Naive thymus-derived CD8-positive, alpha-beta T cell (primary cell): ENCODE measurements around the gene GGACT. TPM values are rescaled to one million over a fixed set of nuclear protein-coding genes. Genes with fewer than 3 reads are reported as not detected.
A peak's percentile ranks its signal among the peaks of the same experiment; 100 is the strongest.
"Not testable (repeated sequence)": the region's sequence is repeated elsewhere in the genome, so short reads cannot be mapped to it uniquely, and the experiment has no call there.

ENCODE experiments used
- ATAC-seq, 2 donors: fragments of 150-1000 bp; cut with Tn5 transposase in 1 of 2; sonication (Bioruptor Pico), chemical (Tn5 transposase) in 1 of 2; 1 replicate in 1 of 2; 2 replicates in 1 of 2; pipeline ENCODE4 v1.10.0; 2021; ENCODE audit warnings: mild to moderate bottlenecking in 2 of 2, moderate library complexity in 2 of 2
- POLR2A ChIA-PET: fragments of 350-600 bp; sonication (Branson Sonifier 250); formaldehyde crosslinking; loops from one replicate; lab custom pipeline; 2021; ENCODE audit warnings: antibody characterized with exemption; lab: Charles Lee
- DNase-seq, 10 donors: peaks; one replicate each; pipeline versions ENCODE4 v3.0.0 to v3.0.0-alpha.2; 2020 to 2022
- H3K27ac Mint-ChIP-seq, 10 donors: one replicate each; pipeline ENCODE4 v1.8.0; 2020 to 2022; ENCODE audit warnings: mild to moderate bottlenecking in 10 of 10, mixed read lengths in 10 of 10, moderate library complexity in 4 of 10, inconsistent platforms in 1 of 10
- H3K27me3 Mint-ChIP-seq, 5 donors: one replicate each; pipeline ENCODE4 v1.8.0; 2021 to 2022; ENCODE audit warnings: mixed read lengths in 5 of 5
- H3K36me3 Mint-ChIP-seq, 3 donors: one replicate each; pipeline ENCODE4 v1.8.0; 2020 to 2022; ENCODE audit warnings: mixed read lengths in 3 of 3, mild to moderate bottlenecking in 2 of 3, inconsistent platforms in 1 of 3
- H3K4me1 Mint-ChIP-seq, 4 donors: one replicate each; pipeline ENCODE4 v1.8.0; 2021 to 2022; ENCODE audit warnings: mixed read lengths in 4 of 4
- H3K4me3 Mint-ChIP-seq, 10 donors: one replicate each; pipeline ENCODE4 v1.8.0; 2020 to 2022; ENCODE audit warnings: mild to moderate bottlenecking in 10 of 10, mixed read lengths in 10 of 10, moderate library complexity in 6 of 10, inconsistent platforms in 1 of 10
- H3K9me3 Mint-ChIP-seq, 9 donors: one replicate each; pipeline ENCODE4 v1.8.0; 2020 to 2022; ENCODE audit warnings: mixed read lengths in 9 of 9, mild to moderate bottlenecking in 3 of 9, inconsistent platforms in 1 of 9, moderate library complexity in 1 of 9
- polyA plus RNA-seq, 3 donors: library from polyadenylated mRNA; unstranded; fragments of 300-500 nt; fragmentation: Illumina TruSeq; gene quantifications; one replicate each; pipeline ENCODE4 v1.2.3, GENCODE V29; 2021
- total RNA-seq, 8 experiments: library from RNA in 2 of 8; stranded (reverse) in 2 of 8; gene quantifications; one replicate each; pipeline ENCODE4 v1.2.3 and lab custom pipeline; 2021 to 2026

GGACT gene
- total and polyA plus RNA-seq, 5 experiments from 2014 or later, result 3.5 to 10.4 (median 5.3) TPM

DNA sequence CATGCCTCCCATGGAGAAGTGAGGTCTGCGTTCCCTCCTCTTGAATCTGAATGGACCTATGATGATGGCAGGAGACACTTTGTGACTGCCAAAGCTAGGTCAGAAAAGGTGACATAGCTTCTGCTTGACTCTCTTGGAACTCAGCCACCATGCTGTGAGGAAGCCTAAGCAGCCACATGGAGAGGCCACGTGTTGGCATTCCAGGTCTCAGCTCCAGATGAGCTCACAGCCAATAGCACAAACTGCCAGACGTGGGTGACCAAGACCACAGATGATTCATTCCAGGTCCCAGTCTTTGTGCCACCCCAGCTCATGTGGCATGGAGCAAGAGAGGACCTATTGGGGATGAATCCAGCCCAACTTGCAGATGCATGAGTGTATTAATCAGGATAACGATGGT is 8.7 kb upstream of the GGACT start:
- POLR2A ChIA-PET, result no interaction called here
- no peaks in the 10 kb centered on the region for H3K27me3 Mint-ChIP-seq
- no peaks in the 10 kb centered on the region for H3K36me3 Mint-ChIP-seq
- H3K4me3 Mint-ChIP-seq, result no peak overlapping the region
- no peak for ATAC-seq
- no peaks in the 10 kb centered on the region for H3K9me3 Mint-ChIP-seq
- DNase-seq, result no peak
- H3K4me1 Mint-ChIP-seq, result peaks cover 0 to 2% (median 0%) of the 10 kb centered on the region in 4 donors
- H3K27ac Mint-ChIP-seq, result no peak overlapping the region

- H3K27ac Mint-ChIP-seq, result no peak overlapping the region
- no peak for DNase-seq
- POLR2A ChIA-PET, result no interaction called here
- no peaks in the 10 kb centered on the region for H3K9me3 Mint-ChIP-seq
- no peaks in the 10 kb centered on the region for H3K36me3 Mint-ChIP-seq
- no peak for ATAC-seq
- peaks cover 0 to 2% (median 0%) of the 10 kb centered on the region in 4 donors for H3K4me1 Mint-ChIP-seq
- no peaks in the 10 kb centered on the region for H3K27me3 Mint-ChIP-seq
- no peak overlapping the region for H3K4me3 Mint-ChIP-seq
These were observed 7.9 kb upstream of the GGACT start for GRCh38 chr13:100596516-100596915.

DNA sequence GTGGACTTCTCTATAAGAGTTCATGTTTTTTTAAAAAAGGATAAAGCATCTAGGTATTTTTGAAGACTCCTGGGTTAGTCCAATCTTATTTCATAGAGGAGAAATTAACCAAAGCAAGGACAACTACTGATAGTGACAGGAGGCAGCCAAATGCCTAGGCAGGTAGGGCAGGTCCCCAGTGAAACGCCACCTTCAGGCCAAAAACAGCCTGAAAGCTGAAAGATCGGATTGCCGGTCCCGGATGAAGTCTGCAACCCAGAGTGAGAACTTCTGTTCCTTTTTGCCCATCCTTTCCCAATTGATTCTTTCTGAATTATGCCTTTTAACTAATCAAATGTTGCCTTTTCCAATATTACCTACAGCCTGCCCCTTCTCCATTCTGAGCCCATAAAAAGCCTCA is 6.1 kb upstream of the GGACT start:
- no peak overlapping the region for H3K27ac Mint-ChIP-seq
- no peaks in the 10 kb centered on the region for H3K4me1 Mint-ChIP-seq
- H3K36me3 Mint-ChIP-seq, result no peaks in the 10 kb centered on the region
- H3K9me3 Mint-ChIP-seq, result no peaks in the 10 kb centered on the region
- DNase-seq, result no peak
- no peak for ATAC-seq
- no peak overlapping the region for H3K4me3 Mint-ChIP-seq
- POLR2A ChIA-PET, result no interaction called here
- H3K27me3 Mint-ChIP-seq, result no peaks in the 10 kb centered on the region

DNA sequence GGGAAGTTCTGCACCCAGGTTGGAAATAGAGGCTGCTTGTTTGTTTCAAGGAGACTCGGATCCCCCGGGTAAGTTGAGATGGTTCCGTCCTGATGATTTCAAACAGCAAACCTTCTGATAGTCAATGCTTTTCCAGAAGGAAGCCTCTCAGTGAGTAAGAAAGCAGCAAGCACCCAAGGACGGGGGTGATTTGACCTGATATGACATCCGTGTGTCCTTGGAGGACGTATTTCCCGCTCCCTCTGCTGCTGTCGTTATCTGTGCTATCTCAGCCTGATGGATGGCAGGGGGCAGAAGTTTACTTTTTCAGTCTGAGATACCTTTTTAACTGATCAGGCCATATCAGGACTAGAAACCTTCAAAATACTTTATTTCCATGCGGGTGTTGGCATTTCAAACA is 5.7 kb upstream of the GGACT start:
- Mint-ChIP-seq H3K27me3 (no peaks in the 10 kb centered on the region), H3K4me1 (peaks cover 0 to 3% (median 3%) of the 10 kb centered on the region in 4 donors), H3K9me3 (no peaks in the 10 kb centered on the region), H3K27ac (no peak overlapping the region), H3K4me3 (no peak overlapping the region), H3K36me3 (no peaks in the 10 kb centered on the region)
- ATAC-seq (no peak), DNase-seq (no peak)
- POLR2A ChIA-PET, result no interaction called here

DNA sequence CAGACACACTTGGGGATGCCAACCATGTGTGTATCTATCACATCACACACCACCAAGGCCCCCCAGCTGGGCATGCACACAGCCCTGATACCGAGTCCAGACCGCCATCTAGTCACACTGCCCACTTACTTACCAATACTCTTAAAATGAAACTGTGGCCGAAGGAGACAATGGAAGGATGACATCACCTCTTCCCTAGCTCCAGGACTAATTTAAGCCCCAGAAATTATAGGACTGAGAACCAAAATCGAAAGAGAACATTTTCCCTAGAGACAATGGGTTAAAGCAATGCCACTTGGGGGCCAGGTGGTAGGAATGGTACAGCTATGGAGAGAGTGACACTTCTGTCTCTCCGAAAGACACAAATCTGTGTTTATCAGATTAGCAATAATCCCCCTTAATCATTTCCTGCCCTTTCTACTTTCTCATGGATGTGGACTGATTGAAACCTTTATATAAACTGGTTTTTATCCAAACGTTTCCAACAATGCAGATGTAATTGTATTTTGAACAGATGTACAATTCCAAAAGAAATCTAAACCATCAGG is 663 bp upstream of the GGACT start:
- DNase-seq, result no peak
- Mint-ChIP-seq H3K9me3 (no peaks in the 10 kb centered on the region), H3K36me3 (no peaks in the 10 kb centered on the region), H3K4me3 (peak overlapping the region; percentile 74 to 90 (median 84)), H3K27ac (peak overlapping the region; percentile 82 to 93 (median 90)), H3K4me1 (peaks cover 22 to 44% (median 42%) of the 10 kb centered on the region in 4 donors), H3K27me3 (no peaks in the 10 kb centered on the region)
- POLR2A ChIA-PET, result interaction anchor here (0.9 to 3.3 kb wide), 6 partner anchors 9 to 933 kb away, joined by 3 to 20 read pairs (median 4); partner anchors contain the start of gene TMTC4
- no peak for ATAC-seq

DNA sequence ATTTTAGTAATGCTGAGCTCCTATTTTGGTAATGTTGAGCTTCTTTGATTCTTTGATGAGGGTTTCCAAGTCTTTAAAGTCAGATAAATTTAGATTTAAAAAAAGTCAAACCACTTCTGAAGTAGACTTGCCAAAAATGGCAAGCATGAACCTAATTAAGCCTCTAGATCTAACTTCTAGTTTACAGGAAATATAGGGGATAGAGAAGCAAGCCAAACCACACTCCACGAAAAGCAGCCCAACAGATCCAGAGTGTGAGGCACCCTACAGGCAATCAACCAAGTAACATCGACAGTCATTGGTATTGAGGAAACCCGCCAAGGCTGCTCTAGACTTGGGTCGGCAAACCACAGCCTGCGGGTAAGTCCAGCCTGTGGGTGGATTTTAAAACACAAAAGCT is 3.7 kb downstream of the GGACT start:
- Mint-ChIP-seq H3K27ac (peak overlapping the region; percentile 20 to 89 (median 79)), H3K4me1 (peaks cover 36 to 75% (median 70%) of the 10 kb centered on the region in 4 donors), H3K9me3 (no peaks in the 10 kb centered on the region), H3K4me3 (peak overlapping the region; percentile 12 to 82 (median 44)), H3K36me3 (no peaks in the 10 kb centered on the region), H3K27me3 (no peaks in the 10 kb centered on the region)
- peak; percentile 14 to 29 for ATAC-seq
- POLR2A ChIA-PET, result interaction anchor here (0.6 to 1.1 kb wide), 2 partner anchors 11 to 90 kb away, joined by 3 to 5 read pairs; partner anchors contain the start of gene TMTC4
- peak in 7 of 10 donors; percentile 8 to 67 (median 25) for DNase-seq

GRCh38 chr13:100581504-100581903 is 7.1 kb downstream of the GGACT start:
- Mint-ChIP-seq H3K4me3 (peak overlapping the region in 2 of 10 donors; percentile 43 to 45), H3K27me3 (no peaks in the 10 kb centered on the region), H3K9me3 (no peaks in the 10 kb centered on the region), H3K36me3 (peaks cover 0 to 14% (median 3%) of the 10 kb centered on the region in 3 donors), H3K27ac (peak overlapping the region in 3 of 10 donors; percentile 32 to 57 (median 49)), H3K4me1 (peaks cover 25 to 57% (median 46%) of the 10 kb centered on the region in 4 donors)
- POLR2A ChIA-PET, result no interaction called here
- ATAC-seq (peak in 1 of 2 donors; percentile 46), DNase-seq (no peak)

GRCh38 chr13:100581030-100581429 is 7.6 kb downstream of the GGACT start:
- Mint-ChIP-seq H3K27me3 (no peaks in the 10 kb centered on the region), H3K36me3 (peaks cover 0 to 14% (median 3%) of the 10 kb centered on the region in 3 donors), H3K4me3 (peak overlapping the region in 1 of 10 donors; percentile 57)

DNA sequence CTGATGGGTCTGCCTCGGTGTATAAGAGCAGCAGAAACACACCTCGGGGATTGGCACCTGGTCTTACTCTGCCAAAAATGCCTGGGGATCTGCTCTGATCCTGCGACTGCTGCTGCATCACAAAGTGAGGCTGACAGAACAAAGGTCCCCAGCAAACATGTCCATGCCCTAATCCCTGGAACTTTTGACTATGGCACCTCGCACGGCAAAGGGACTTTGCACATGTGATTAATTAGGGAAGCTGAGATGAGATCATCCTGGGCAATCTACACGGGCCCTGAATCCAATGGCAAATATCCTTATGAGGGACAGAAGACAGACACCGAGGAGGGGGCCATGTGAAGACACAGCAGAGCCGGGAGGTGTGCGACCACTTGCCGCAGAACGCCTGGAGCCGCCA is 8.5 kb downstream of the GGACT start:
- POLR2A ChIA-PET, result no interaction called here
- H3K27me3 Mint-ChIP-seq, result no peaks in the 10 kb centered on the region
- H3K9me3 Mint-ChIP-seq, result no peaks in the 10 kb centered on the region
- peaks cover 0 to 14% (median 3%) of the 10 kb centered on the region in 3 donors for H3K36me3 Mint-ChIP-seq
- no peak overlapping the region for H3K4me3 Mint-ChIP-seq
- no peak for ATAC-seq
- peaks cover 22 to 51% (median 35%) of the 10 kb centered on the region in 4 donors for H3K4me1 Mint-ChIP-seq
- DNase-seq, result no peak
- no peak overlapping the region for H3K27ac Mint-ChIP-seq

More at GRCh38 chr13:100581030-100581429, 7.6 kb downstream of the GGACT start:
- POLR2A ChIA-PET, result no interaction called here
- Mint-ChIP-seq H3K4me1 (peaks cover 23 to 55% (median 43%) of the 10 kb centered on the region in 4 donors), H3K27ac (peak overlapping the region in 2 of 10 donors; percentile 13 to 30), H3K9me3 (no peaks in the 10 kb centered on the region)
- ATAC-seq (no peak), DNase-seq (no peak)

DNA sequence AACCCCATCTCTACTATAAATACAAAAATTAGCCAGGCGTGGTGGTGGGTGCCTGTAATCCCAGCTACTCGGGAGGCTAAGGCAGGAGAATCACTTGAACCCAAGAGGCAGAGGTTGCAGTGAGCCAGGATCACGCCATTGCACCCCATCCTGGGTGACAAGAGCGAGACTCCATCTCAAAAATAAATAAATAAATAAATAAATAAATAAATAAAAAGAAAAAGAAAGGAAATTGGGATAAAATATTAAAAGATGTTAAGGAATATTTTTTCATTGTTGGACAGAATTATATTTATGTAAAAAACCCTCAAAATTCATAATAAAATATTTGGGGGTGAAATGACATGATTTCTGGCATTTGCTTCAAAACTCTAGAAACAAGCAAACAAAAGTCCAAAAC is 11.3 kb downstream of the GGACT start:
- Mint-ChIP-seq H3K4me1 (peaks cover 17 to 39% (median 29%) of the 10 kb centered on the region in 4 donors), H3K36me3 (peaks cover 0 to 14% (median 3%) of the 10 kb centered on the region in 3 donors)
- POLR2A ChIA-PET, result not testable (repeated sequence)

GRCh38 chr13:100573121-100573520 is 15.5 kb downstream of the GGACT start:
- peaks cover 8 to 21% (median 14%) of the 10 kb centered on the region in 4 donors for H3K4me1 Mint-ChIP-seq
- H3K9me3 Mint-ChIP-seq, result no peaks in the 10 kb centered on the region
- no peaks in the 10 kb centered on the region for H3K27me3 Mint-ChIP-seq
- no peak overlapping the region for H3K4me3 Mint-ChIP-seq
- DNase-seq, result peak; percentile 52 to 87 (median 68)
- H3K36me3 Mint-ChIP-seq, result peaks cover 0 to 6% (median 5%) of the 10 kb centered on the region in 3 donors
- H3K27ac Mint-ChIP-seq, result peak overlapping the region in 1 of 10 donors; percentile 3
- peak; percentile 79 to 90 for ATAC-seq
- POLR2A ChIA-PET, result interaction anchor here (0.6 to 1.6 kb wide), 5 partner anchors 11 to 1142 kb away, joined by 3 to 7 read pairs (median 5); partner anchors contain the start of gene TMTC4

More for the DNA sequence above, 11.3 kb downstream of the GGACT start:
- H3K27ac Mint-ChIP-seq, H3K4me3 Mint-ChIP-seq, DNase-seq, H3K9me3 Mint-ChIP-seq, ATAC-seq, H3K27me3 Mint-ChIP-seq: not testable (repeated sequence)

DNA sequence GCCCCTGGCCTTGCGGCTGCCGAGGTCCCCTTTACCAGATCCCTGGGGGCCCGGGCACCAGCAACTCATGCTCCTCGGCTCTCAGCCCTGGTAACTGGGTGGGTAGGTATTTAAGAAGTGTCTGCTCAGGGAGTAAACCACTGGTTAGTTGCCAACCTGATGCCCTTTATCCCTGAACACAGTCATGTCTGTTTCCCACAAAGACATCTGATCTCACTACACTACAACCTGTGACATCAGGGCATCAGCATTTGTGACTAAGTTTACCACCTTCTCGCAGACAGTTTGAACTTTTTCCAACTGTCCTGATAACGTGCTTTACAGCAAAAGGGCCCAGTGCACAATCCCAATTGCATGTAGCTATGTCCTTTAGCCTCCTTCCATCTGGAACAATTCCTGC is 22.0 kb downstream of the GGACT start:
- Mint-ChIP-seq H3K36me3 (peaks cover 4 to 8% (median 5%) of the 10 kb centered on the region in 3 donors), H3K4me3 (no peak overlapping the region), H3K9me3 (peaks cover 0 to 2% (median 0%) of the 10 kb centered on the region in 9 donors), H3K27me3 (no peaks in the 10 kb centered on the region), H3K27ac (peak overlapping the region in 1 of 10 donors; percentile 48), H3K4me1 (peaks cover 0 to 12% (median 6%) of the 10 kb centered on the region in 4 donors)
- DNase-seq, result no peak
- ATAC-seq, result no peak
- POLR2A ChIA-PET, result no interaction called here

DNA sequence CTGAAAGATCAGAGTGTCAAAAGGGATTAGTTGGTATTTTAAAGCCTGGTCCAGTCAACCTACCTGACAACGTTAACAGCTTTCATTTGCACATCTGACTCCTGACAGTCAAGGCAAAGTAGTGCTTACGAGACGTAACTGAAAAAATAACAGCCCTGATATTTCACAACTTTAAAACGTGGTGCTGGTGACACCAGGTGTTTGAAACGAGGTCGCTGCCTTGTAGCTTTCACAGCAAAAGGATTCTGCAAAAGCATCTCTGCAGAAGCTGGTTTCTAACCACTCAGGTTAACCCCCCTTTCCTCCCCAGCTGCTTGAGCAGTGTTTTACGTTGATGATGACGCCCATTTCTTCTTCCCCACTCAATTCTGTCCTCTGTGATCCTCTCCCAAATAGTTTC is 23.3 kb downstream of the GGACT start:
- DNase-seq, result no peak
- peaks cover 0 to 2% (median 0%) of the 10 kb centered on the region in 9 donors for H3K9me3 Mint-ChIP-seq
- H3K27ac Mint-ChIP-seq, result peak overlapping the region in 3 of 10 donors; percentile 48 to 89 (median 50)
- H3K36me3 Mint-ChIP-seq, result peaks cover 4 to 6% (median 5%) of the 10 kb centered on the region in 3 donors
- peaks cover 0 to 12% (median 6%) of the 10 kb centered on the region in 4 donors for H3K4me1 Mint-ChIP-seq
- H3K4me3 Mint-ChIP-seq, result no peak overlapping the region
- ATAC-seq, result no peak
- H3K27me3 Mint-ChIP-seq, result no peaks in the 10 kb centered on the region
- POLR2A ChIA-PET, result no interaction called here
